ENCODE measurements around the gene SLC25A41.
"Not testable (repeated sequence)": the region's sequence is repeated elsewhere in the genome, so short reads cannot be mapped to it uniquely, and the experiment has no call there.

Gene SLC25A41

DNA sequence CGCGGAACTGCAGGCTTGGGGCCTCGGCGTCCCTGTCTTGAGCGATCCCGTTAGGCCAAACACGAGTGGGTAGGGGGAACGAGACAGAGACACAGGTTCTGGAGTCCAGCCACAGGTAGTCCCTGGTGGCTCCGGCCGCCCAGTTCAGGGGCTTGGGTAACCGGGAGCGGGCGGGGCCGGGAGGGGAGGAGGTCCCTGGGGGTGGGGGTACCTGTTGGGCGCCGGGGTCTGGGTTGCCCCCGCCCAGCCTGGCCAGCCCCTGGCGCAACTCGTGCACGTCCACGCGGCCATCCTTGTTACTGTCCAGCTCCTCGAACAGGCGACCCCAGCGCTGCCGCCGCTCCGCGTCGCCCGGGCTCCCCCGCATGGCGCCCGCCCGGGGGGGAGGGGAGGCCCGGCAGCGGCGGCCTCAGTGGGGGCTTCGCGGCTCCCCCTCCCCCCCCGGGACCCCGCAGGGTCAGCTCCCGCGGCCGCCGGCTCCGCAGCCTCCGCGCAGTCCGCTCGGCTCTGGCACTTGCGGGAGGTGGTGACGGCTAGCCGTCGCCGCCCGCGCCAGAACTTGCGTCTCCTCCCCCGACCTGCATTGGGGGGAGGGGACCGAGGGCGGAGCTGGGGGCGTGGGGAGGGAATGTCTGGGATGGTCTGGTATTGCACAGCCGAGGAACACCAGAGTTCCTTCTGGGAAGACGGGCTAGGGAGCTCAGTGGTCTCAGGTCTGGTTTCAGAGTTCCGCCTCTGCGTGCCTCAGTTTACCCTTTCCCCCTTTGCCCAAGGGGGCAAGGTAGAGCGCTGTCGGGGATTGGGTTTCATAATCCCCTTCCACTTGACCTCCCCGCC is 25.9 kb upstream of the SLC25A41 start, which contains the start of gene SLC25A23:
TSS of gene SLC25A23 (minus strand) at position 531 of the 837 bp plus-strand sequence. CDS start at position 367, 164 bp downstream.
- no peak for DNase-seq

DNA sequence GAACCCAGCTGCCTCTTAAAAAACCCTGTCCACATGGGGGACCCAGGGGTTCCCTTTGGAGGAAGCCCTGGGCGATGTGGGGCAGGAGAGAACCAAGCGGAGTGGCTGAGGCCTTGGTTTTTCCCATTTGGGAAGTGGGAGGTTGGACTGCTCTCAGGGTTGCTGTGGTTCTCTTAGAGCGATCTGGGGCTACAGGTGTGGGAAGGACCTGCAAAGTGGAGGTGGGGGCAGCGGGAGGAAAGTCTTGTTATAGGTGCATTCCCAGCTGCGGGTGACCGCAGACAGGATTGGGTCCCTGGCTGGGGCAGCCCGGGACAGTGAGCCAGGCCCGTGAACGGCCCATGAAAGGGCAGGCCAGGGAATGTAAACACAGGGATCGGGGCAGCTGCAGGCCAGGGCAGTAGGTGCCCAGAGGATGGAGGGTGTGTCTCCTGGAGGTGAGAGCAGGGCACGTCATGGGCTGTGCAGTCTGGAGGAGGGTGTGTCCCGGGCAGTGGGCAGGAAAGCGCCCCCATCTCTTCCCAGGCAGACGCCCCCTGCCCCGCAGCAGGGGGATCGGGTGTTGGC is 25.2 kb upstream of the SLC25A41 start:
- DNase-seq = no peak

DNA sequence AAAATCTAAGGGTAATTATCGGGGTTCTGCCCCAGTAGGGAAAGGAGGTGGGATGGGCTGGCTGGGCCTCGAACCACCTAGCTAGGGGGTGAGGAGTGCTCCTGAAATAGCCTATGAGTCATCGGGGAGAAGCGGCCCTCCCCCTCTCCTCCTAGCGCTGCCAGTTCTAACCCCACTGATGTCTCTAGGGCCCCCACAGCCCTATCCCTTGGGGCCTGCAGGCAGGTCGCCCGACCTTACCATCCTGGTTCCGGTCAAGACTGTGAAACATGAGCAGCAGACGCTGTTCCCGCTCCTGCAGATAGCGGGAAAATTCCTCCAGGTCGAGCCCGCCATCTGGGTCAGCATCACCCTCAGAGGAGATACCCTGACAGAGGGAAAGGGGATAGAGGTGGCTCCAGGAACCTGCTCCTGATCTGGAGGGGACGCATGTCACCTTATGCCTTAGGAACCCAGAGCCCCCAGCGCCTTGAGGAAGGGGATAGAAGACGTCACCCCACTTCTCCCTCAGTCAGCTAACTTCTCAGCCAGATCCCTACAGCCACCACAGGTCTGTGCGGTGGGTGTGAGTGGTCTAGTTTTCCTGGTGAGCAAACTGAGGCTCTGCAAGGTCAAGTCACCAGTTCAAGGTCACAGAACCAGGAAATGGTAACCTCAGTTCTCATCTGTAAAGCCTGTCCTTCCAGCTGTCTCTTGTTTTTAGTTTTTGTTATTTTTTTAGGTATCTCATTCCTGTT is 24.6 kb upstream of the SLC25A41 start:
- no peak for DNase-seq

DNA sequence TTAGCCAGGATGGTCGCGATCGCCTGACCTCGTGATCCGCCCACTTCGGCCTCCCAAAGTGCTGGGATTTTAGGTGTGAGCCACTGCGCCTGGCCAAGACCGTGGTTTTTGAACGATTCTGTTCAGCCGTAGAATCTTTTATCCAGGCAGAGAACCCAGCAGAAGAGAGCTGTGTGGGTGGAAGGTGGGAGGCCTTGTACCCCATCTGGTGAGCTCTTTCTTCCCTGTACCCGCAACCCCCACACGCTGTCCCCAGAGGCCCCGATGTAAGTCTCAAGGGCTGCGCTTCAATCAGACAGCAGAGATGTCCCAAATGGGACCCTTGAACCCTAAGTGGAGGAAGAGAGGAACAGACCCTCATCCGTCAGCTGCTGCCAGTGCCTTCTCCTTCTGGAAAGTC is 22.4 kb upstream of the SLC25A41 start:
- no peak for DNase-seq

DNA sequence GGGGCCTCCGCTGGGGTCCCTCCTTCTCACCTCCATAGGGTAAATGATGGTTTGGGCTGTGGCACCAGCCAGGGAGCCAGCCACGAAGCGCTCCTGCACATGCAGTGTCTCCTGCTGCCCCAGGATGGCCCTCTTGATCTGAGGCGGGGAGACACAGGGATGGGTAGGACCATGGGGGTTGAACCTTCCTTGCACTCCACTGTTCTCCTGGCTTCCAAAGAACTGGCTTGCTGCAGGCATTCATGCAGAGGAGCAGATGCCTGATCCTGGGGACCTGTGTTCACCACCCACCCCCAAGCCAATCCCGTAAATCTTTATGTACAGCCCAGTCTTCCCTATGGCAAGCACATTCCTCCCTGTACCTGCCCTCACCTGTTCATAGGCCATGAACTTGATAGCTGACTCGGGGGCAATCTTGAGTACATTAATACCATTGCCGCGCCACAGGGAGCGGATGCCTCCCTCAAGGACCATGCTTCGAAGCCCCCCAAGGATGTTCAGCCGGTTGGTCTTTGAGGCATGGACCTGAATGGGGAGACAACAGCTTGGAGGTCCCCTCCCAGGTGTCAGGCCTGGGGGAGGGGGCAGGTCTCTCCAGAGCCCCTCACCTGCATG is 20.5 kb upstream of the SLC25A41 start:
- no peak for DNase-seq

DNA sequence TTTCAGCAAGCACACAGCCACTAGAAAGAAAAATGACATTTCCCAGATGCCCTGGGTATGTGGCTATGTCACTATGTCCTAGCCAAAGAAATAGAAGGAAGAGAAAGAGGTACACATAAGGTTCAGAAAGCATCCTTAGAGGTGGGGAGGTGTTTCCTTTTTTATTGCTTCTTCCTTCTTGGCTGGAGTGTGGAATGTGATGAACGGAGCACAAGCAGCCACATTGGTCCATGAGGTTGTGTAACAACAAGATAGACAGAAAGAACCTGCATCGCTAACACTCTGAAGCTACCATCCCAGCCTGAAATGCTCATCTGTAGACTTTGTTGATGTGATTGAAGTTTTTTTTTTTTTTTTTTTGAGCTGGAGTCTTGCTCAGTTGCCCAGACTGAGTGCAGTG is 19.3 kb upstream of the SLC25A41 start:
- DNase-seq = no peak

DNA sequence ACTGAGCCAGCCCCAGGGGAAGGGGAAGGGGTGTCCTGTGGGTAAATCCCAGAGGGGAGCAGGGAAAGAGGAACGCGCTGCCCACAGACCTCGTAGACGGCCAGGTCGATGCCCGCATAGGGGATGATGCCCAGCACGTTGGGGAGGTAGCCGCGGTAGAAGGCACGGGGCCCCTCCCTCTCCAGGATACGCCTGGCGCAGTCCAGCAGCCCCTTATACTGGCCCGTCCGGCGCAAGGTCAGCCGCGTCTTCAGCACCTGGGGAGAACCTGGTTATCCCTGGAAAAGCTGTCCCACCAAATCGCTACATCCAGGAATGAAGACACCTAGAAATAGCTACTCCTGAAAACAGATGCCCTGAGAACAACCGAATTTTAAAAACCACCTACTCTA is 18.7 kb upstream of the SLC25A41 start:
- no peak for DNase-seq

DNA sequence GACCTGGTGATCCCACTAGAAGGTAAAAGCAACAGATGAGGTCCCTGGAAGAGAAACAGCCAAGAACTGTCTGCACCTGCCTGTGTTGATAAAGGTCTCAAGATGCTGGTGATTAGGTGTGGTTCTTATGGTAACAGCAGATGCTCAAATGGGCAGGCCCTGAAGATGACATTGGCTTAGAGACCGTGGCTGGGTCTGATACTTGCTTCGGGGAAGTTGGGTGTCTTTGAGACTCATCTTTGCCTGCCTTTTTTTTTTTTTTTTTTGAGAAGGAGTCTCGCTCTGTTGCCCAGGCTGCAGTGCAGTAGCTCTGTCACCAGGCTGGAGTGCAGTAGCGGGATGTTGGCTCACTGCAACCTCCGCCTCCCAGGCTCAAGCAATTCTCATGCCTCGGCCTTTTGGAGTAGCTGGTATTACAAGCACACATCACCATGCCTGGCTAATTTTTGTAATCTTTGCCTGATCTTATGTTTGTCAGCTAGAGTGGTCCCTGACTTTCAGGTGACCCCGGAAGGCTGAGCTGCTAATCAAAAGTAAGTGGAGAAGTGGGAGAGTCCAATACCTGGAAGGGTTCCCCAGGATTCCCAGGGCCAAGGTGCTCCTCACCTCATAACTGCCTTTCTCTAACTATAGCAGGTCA is 18.1 kb upstream of the SLC25A41 start:
- DNase-seq = no peak

DNA sequence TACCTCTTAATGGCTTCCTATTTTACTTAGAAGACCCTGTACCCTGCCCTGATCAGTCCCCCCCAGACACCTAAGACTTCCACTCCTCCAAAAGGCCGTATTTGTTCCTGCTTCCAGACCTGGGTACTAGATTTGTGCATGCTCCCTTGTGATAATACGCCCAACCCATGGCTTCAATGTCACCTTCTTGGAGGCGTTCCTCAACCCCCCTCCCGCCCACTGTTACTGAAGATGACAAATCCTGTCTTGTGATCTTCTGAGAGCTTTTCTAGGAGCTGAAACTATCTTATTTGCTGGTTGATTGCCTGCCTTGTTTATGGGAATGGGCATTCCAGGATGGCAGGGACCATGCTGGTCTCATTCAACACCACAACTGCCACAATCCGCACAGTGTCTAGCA is 16.6 kb upstream of the SLC25A41 start:
- no peak for DNase-seq

DNA sequence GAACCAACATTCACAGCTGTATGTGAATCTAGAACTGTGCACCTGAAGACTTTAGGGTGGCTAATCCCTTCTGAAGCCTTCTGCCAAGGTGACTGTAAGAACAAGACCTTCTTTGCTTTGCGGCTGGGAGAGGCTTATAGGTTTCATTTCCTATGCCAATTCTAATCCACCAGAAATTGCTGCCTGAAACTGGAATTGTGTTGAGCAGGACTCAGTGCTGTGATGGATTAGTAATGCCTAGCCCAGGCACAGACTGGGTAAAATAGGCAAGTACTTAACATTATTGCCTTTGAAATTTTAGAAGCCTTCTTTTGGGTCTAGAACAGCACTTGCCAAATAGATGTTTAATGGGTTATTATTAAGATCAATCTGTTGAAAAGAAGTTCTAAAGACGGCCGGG is 14.5 kb upstream of the SLC25A41 start:
- DNase-seq = no peak

DNA sequence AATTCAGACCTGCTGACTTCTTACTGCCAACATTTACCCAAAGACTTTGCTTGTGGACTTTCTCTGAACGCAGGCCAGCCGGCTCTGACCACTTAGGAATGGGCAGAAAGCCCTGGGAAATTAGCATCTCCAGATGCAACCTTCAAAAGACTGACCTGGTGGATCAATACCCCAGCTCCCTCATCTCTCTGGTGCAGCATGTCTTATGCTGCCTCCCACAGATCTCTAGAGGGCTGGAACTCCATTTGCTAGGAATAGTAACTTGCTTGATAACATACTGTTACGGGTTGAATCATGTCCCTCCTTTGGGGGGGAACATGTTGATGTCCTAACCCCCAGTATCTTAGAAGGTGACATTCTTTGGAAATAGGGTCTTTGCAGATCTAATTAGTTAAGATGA is 12.9 kb upstream of the SLC25A41 start:
- no peak for DNase-seq

DNA sequence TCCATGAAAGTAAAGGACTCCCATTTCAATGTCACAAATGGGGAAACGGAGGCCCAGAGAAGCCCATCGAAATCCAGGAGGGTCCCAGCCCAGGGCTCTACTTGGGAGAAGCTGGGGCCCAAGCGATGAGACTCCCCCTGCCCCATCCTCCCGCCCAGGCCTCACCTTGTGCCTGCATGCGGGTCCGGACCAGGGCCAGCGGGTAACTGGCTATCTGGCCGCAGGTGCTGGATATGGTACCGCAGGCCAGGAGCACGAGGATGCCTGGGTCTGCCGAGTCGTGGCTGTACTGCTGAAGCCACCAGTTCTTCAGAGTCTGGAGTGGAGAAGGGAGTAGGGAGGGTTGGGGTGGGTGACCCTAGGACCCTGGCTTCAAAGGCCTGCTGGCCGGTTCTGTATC is 10.4 kb upstream of the SLC25A41 start:
- no peak for DNase-seq

DNA sequence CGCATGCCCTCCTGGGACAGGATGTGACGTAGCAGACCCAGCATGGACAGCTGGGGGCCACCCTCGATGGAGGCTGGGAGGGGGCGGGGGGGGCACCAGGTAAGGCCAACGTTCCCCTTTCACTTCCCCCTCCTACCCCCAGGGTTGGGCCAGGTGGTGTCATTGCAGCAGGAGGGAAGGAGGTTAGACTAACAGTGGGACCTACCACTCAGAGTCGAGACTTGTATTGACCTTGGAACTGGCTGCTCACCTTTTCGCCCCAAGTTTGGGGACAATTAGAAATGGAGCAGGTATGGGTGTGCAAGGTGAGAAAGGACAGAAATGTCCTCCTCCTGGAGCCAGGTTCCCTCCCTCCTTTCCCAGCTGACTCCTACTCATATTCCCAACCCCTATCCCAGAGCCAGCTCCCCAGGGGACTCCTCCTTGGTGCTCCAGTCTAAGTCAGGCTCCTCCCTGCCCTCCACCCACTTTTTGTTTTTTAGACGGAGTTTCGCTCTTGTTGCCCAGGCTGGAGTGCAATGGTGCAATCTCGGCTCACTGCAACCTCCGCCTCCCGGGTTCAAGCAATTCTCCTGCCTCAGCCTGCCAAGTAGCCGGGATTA is 8.6 kb upstream of the SLC25A41 start:
- DNase-seq = no peak

DNA sequence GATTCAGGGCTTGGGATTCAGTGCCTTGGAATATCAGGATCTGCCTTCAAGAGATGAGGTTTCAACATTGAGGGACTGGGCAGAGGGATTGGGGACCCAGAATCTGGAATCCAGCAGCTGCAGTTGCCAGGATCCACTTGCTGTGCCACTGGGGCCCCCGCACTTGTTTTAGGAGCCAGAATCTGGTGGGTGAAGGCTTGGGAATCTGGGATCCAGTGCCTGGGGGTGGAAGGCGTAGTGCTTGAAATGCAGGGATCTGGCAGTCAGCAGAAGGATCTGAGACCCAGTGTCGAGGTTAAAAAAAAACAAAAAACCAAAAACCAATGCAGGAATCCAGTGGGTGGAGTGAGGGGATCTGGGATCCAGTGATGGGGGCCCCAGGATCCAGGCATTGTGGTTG is 7.3 kb upstream of the SLC25A41 start:
- no peak for DNase-seq

DNA sequence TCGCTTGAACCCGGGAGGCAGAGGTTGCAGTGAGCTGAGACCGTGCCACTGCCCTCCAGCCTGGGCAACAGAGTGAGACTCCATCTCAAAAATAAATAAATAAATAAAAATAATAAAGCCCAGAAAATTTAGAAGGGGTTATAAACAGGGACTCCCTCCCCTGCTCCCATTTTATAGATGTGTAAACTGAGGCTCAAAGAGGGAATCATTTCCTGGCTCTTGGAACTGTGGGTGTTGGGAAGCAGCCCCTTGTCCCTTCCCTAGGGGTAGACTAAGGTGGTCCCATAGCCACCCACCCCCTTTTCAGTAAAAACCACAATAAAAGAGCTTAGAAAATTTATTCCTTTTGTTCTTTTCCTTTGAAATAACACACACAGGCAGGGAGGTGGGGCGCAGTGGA is 6.2 kb upstream of the SLC25A41 start:
- no peak for DNase-seq

DNA sequence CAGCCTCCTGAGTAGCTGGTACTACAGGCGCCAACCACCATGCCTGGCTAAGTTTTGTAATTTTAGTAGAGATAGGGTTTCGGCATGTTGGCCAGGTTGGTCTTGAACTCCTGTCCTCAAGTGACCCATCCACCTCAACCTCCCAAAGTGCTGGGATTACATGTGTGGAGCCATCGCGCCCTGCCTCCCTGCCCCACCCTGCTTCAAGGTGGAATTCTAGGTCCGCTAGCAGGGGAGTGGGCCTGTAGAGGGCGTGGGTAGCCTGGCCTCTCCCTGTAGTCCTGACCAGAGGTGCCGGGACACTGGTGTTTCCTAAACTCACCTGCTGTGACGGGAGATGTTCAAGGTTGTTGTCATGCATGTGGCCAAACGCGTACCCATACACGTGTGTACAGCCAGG is 398 bp downstream of the SLC25A41 start:
- no peak for DNase-seq

DNA sequence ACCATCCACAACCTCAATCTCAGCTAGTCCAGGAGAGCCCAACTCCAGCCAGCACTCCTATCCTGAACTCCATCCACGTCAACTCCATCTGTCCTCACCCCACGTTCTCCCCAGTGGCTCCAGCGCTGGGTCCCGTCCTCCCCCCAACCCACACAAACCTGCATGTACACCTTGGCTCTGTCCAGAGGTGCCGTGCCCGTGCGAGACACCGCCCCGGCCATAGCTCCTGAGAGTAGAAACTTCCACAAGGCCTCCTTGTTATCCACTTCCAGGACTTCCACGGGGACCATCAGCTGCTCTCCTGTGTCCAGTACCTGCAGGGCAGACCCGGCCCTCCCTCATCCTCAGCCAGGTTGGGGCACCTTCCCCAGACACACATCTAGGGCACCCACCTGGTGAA is 1.7 kb downstream of the SLC25A41 start:
- DNase-seq = no peak

DNA sequence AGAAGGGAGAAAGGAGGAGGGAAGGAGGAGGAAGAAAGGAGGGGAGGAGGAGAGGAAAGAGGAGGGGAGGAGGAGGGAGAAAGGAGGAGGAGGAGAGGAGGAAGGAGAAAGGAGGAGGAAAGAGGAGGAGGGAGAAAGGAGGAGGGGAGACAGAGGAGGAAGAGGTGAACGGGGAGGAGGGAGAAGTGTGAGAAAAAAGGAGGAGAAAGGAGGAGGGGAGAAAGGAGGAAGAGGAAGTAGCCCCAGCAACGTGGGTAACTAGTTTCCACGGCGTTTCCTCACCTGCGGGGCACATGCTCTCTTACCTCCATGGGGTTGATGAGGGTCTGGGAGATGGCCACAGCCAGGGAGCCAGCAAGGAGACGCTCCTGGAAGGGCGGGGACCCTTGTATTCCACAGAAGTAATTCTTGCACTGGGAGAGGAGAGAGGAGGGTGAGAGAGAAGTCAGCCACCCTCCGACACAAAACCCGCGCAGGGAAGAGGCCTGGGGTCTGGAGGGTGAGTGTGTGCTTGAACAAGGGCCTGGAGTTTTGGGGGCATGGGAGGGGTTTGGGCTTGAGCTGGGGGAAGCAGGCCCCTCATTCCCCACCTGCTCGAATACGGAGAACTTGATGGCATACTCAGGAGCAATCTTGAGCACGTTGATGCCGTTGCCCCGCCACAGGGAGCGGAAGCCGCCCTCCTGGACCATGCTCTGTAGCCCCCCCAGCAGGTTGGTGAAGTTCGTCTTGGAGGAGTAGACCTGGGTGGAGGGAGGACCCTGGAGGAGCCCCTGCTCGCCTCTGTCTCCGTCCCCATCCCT is 3.9 kb downstream of the SLC25A41 start:
- DNase-seq = no peak

DNA sequence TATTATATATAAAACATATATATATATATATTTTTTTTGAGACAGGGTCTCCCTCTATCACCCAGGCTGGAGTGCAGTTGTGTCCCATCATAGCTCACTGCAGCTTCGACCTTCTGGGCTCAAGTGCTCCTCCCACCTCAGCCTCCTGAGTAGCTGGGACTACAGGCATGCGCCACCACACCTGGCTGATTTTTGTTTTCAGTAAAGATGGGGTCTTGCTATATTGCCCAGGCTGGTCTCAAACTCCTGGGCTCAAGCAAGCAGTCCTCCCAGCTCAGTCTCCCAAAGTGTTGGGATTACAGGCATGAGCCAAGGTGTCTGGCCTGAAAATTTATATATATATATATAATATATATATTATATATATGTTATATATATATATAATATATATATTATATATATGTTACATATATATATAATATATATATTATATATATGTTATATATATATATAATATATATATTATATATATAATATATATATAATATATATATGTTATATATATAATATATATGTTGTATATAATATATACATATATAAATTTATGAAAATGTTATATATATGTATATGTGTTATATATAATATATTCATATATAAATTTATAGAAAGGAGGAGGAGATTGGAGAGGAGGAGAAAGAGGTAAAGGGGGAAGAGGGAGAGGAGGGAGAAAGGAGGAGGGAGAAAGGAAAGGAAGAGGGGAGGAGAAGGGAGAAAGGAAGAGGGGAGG is 4.7 kb downstream of the SLC25A41 start:
- not testable (repeated sequence) for DNase-seq

DNA sequence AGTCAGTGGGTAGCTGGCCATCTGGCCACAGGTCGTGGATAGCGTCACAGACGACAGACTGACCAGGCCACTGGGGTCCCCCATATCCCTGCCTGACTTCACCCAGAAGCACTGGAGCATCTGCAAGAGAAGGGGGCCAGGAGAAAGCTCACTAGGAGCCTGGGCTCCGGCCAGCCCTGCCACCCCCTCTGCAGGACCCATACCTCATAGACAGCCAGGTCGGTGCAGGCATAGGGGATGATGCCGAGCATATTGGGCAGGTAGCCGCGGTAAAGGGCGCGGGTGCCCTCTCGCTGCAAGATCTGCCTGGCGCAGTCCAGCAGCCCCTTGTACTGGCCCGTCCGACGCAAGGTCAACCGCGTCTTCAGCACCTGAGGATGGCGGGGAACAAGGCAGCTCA is 6.4 kb downstream of the SLC25A41 start:
- no peak for DNase-seq
